ENCODE data around the gene SLC9A5. TPM values are rescaled to one million over a fixed set of nuclear protein-coding genes. Genes with fewer than 3 reads are reported as not detected.

Gene SLC9A5
- total RNA-seq, 1 experiment from 2014 or later: 1.1 TPM

- peak; percentile 10 for DNase-seq
- TF ChIP-seq EZH2 (IDR thresholded peaks at IDR 0.05; ENCODE audit: low read length, unreplicated experiment) (no peak), CTCF (conservative IDR thresholded peaks at IDR 0.05; ENCODE audit: low read depth, low read length) (no peak; the same call in 1 of the 2 replicates), EZH2phosphoT487 (IDR thresholded peaks at IDR 0.05; ENCODE audit: borderline replicate concordance, low read length) (no peak)
- CTCF ChIA-PET: no interaction called here
- Histone ChIP-seq H3K27ac (ENCODE audit: low read length) (no peak overlapping the region), H3K4me2 (ENCODE audit: low read length) (no peak overlapping the region), H3K79me2 (ENCODE audit: low read length) (peaks cover 6% of the 10 kb centered on the region; the same call in 1 of the 2 replicates), H3K36me3 (ENCODE audit: low read depth, low read length) (no peaks in the 10 kb centered on the region), H3K9me2 (replicated peaks; ENCODE audit: low read length) (no peaks in the 10 kb centered on the region), H3K9ac (ENCODE audit: low read length) (no peak overlapping the region), H3F3A (ENCODE audit: low read length, unreplicated experiment) (no peaks in the 10 kb centered on the region), H4K20me1 (ENCODE audit: low read length) (no peaks in the 10 kb centered on the region), H3K27me3 (ENCODE audit: low read length) (no peaks in the 10 kb centered on the region), H3K4me1 (ENCODE audit: insufficient read depth, low read length) (peaks cover 7% of the 10 kb centered on the region), H3K9me3 (ENCODE audit: low read length) (no peaks in the 10 kb centered on the region), H3K4me3 (ENCODE audit: low read length) (no peak overlapping the region), H2AFZ (ENCODE audit: low read length) (no peak overlapping the region)
- intact Hi-C loops (cut with micrococcal nuclease): no loop called here
- BruUV-seq (replicated peaks): no TSS peak
- POLR2A ChIA-PET (ENCODE audit: unreplicated experiment): no interaction called here
- ATAC-seq: no peak
Observed at GRCh38 chr16:67283039-67283825, 34.5 kb downstream of the SLC9A5 start.

GRCh38 chr16:67283826-67284555 lies 35.2 kb downstream of the SLC9A5 start:
- DNase-seq: no peak
- no peak overlapping the region for H3K27ac ChIP-seq (ENCODE audit: low read length)
- intact Hi-C loops (cut with micrococcal nuclease): no loop called here
- ATAC-seq: no peak
- CTCF ChIA-PET: interaction anchor here (1.5 kb wide), 1 partner anchor 23 kb away, joined by 18 read pairs; no protein-coding TSS in a partner anchor
- no peaks in the 10 kb centered on the region for H3K79me2 ChIP-seq (ENCODE audit: low read length)
- H3K4me2 ChIP-seq (ENCODE audit: low read length): no peak overlapping the region
- no peak overlapping the region for H3K9ac ChIP-seq (ENCODE audit: low read length)
- no peaks in the 10 kb centered on the region for H3K36me3 ChIP-seq (ENCODE audit: low read depth, low read length)
- POLR2A ChIA-PET (ENCODE audit: unreplicated experiment): no interaction called here
- H3K27me3 ChIP-seq (ENCODE audit: low read length): no peaks in the 10 kb centered on the region
- no peak overlapping the region for H3K4me3 ChIP-seq (ENCODE audit: low read length)
- no peaks in the 10 kb centered on the region for H3F3A ChIP-seq (ENCODE audit: low read length, unreplicated experiment)
- H3K9me3 ChIP-seq (ENCODE audit: low read length): no peaks in the 10 kb centered on the region
- H3K4me1 ChIP-seq (ENCODE audit: insufficient read depth, low read length): no peaks in the 10 kb centered on the region; the same call in 1 of the 2 replicates
- TF ChIP-seq EZH2 (IDR thresholded peaks at IDR 0.05; ENCODE audit: low read length, unreplicated experiment) (no peak), EZH2phosphoT487 (IDR thresholded peaks at IDR 0.05; ENCODE audit: borderline replicate concordance, low read length) (no peak), CTCF (conservative IDR thresholded peaks at IDR 0.05; ENCODE audit: low read depth, low read length) (no peak)
- H2AFZ ChIP-seq (ENCODE audit: low read length): no peak overlapping the region
- BruUV-seq (replicated peaks): no TSS peak
- no peaks in the 10 kb centered on the region for H3K9me2 ChIP-seq (replicated peaks; ENCODE audit: low read length)
- no peaks in the 10 kb centered on the region for H4K20me1 ChIP-seq (ENCODE audit: low read length)

Data from PC-3 (cell line).